Smooth muscle cell (in vitro differentiated cells): ENCODE data around the gene FAAP100. TPM values are rescaled to one million over a fixed set of nuclear protein-coding genes. Genes with fewer than 3 reads are reported as not detected.

Source experiments
- DNase-seq: peaks from one replicate; lab custom pipeline; 2025; ENCODE audit not compliant: unreplicated experiment; lab: John Stamatoyannopoulos, UW
- H2AFZ ChIP-seq: fragments of 200-600 bp; sonication (generic); 2 replicates; pipeline ENCODE4 v1.6.0; 2016; ENCODE audit warnings: antibody characterized with exemption, low read depth, mild to moderate bottlenecking
- H3F3A ChIP-seq: fragments of 200-600 bp; sonication (generic); 2 replicates; pipeline ENCODE4 v1.6.0; 2017; ENCODE audit warnings: antibody characterized with exemption, low read depth
- H3K27ac ChIP-seq: fragments of 200-600 bp; sonication (generic); 2 replicates; pipeline ENCODE4 v1.5.1; 2016; ENCODE audit warnings: low read depth, mild to moderate bottlenecking
- H3K27me3 ChIP-seq: fragments of 200-600 bp; sonication (generic); 2 replicates; pipeline ENCODE4 v1.6.1; 2016; ENCODE audit warnings: low read depth, mild to moderate bottlenecking
- H3K36me3 ChIP-seq: fragments of 200-600 bp; sonication (generic); 2 replicates; pipeline ENCODE4 v1.5.1; 2016; ENCODE audit warnings: low read depth
- H3K4me1 ChIP-seq: fragments of 200-600 bp; sonication (generic); 2 replicates; pipeline ENCODE4 v1.5.1; 2016; ENCODE audit warnings: low read depth
- H3K4me2 ChIP-seq: fragments of 200-600 bp; sonication (generic); 2 replicates; pipeline ENCODE4 v1.6.0; 2016; ENCODE audit warnings: mild to moderate bottlenecking
- H3K4me3 ChIP-seq: fragments of 200-600 bp; sonication (generic); 2 replicates; pipeline ENCODE4 v1.5.1; 2016; ENCODE audit warnings: mild to moderate bottlenecking
- H3K79me2 ChIP-seq: fragments of 200-600 bp; sonication (generic); 2 replicates; pipeline ENCODE4 v1.6.0; 2016; ENCODE audit warnings: low read depth, mild to moderate bottlenecking
- H3K9ac ChIP-seq: fragments of 200-600 bp; sonication (generic); 2 replicates; pipeline ENCODE4 v1.6.0; 2016; ENCODE audit warnings: low read depth
- H3K9me3 ChIP-seq: fragments of 200-600 bp; sonication (generic); replicated peaks from 2 replicates; pipeline ENCODE4 v1.5.1; 2016; ENCODE audit warnings: low read depth
- H4K20me1 ChIP-seq: fragments of 200-600 bp; sonication (generic); 2 replicates; pipeline ENCODE4 v1.6.0; 2016; ENCODE audit warnings: low read depth
- WGBS: methylation state at CpG from one replicate; pipeline ENCODE4 v1.1.7; 2016; ENCODE audit warnings: low lambda C conversion rate; 5-methylcytosine and 5-hydroxymethylcytosine counted together
- polyA plus RNA-seq: library from polyadenylated mRNA; unstranded; fragments of >200 nt; fragmentation: Nextera tagmentation; extraction: Ambion mirVana; gene quantifications from 2 replicates; pipeline ENCODE4 v1.2.1, GENCODE V29; 2016
- total RNA-seq: library from RNA; depleted of rRNA; stranded (reverse); fragments of >200 nt; gene quantifications from 2 replicates; pipeline ENCODE4 v1.2.3, GENCODE V29; 2014
- TF ChIP-seq, protein P1 (sequence below): fragments of 200-600 bp; sonication (generic); IDR thresholded peaks from 2 replicates; pipeline ENCODE4 v1.5.1; 2017; ENCODE audit warnings: borderline replicate concordance, mild to moderate bottlenecking, antibody characterized with exemption; ENCODE audit not compliant: insufficient read depth, poor library complexity, severe bottlenecking

FAAP100 gene
- total and polyA plus RNA-seq, 2 experiments from 2014 or later, result 17.9 to 28.5 TPM

DNA sequence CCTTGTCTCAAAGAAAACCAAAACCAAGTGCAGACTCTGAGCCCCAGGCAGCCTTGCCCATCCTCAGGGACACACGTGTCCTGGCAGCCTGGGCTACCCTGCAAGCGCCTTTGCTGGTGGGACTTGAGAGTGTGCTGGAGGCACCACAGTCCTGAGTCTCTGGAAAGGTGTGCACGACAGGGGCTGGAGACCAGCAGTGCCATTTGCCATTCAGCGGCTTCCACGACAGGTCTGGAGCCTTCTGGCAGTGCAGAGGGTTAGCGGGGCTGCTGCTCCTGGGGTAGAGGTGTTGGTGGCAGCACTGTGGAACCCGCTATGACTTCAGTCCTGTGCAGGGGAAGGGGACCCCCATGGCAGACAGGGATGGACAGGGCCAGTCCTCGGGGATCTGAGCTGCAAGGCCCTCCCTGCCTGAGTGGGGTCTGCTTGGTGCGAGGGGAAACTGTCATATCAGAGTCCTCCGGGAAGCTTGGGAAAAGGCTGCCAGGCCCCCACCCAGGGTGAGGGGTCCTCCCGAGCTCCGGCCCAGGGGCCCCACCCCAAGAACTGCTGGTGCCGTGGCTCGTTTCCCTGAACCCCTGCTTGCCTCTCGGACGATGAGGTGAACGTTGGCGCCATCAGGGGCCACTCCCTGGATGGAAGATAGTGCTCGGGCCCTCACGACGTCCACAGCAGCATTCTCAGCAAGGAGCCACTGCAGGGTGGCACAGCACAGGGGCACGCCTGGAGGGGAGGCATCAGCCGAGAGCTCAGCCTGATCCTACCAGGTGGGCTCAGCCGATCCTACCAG lies 6.8 kb downstream of the FAAP100 start:
- peaks cover 5% of the 10 kb centered on the region for H4K20me1 ChIP-seq
- H2AFZ ChIP-seq, result no peak overlapping the region
- WGBS, result 94% methylated on average over 20 of the region's 24 CpGs
- no peak overlapping the region for H3K4me2 ChIP-seq
- no peaks in the 10 kb centered on the region for H3K36me3 ChIP-seq
- TF ChIP-seq, protein P1, sequence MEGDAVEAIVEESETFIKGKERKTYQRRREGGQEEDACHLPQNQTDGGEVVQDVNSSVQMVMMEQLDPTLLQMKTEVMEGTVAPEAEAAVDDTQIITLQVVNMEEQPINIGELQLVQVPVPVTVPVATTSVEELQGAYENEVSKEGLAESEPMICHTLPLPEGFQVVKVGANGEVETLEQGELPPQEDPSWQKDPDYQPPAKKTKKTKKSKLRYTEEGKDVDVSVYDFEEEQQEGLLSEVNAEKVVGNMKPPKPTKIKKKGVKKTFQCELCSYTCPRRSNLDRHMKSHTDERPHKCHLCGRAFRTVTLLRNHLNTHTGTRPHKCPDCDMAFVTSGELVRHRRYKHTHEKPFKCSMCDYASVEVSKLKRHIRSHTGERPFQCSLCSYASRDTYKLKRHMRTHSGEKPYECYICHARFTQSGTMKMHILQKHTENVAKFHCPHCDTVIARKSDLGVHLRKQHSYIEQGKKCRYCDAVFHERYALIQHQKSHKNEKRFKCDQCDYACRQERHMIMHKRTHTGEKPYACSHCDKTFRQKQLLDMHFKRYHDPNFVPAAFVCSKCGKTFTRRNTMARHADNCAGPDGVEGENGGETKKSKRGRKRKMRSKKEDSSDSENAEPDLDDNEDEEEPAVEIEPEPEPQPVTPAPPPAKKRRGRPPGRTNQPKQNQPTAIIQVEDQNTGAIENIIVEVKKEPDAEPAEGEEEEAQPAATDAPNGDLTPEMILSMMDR, result no peak
- H3K9me3 ChIP-seq, result no peaks in the 10 kb centered on the region
- no peak overlapping the region for H3K9ac ChIP-seq
- DNase-seq, result no peak
- H3K27ac ChIP-seq, result no peak overlapping the region
- H3F3A ChIP-seq, result no peaks in the 10 kb centered on the region
- peaks cover 6% of the 10 kb centered on the region for H3K79me2 ChIP-seq
- H3K27me3 ChIP-seq, result no peaks in the 10 kb centered on the region
- no peaks in the 10 kb centered on the region for H3K4me1 ChIP-seq
- H3K4me3 ChIP-seq, result no peak overlapping the region

DNA sequence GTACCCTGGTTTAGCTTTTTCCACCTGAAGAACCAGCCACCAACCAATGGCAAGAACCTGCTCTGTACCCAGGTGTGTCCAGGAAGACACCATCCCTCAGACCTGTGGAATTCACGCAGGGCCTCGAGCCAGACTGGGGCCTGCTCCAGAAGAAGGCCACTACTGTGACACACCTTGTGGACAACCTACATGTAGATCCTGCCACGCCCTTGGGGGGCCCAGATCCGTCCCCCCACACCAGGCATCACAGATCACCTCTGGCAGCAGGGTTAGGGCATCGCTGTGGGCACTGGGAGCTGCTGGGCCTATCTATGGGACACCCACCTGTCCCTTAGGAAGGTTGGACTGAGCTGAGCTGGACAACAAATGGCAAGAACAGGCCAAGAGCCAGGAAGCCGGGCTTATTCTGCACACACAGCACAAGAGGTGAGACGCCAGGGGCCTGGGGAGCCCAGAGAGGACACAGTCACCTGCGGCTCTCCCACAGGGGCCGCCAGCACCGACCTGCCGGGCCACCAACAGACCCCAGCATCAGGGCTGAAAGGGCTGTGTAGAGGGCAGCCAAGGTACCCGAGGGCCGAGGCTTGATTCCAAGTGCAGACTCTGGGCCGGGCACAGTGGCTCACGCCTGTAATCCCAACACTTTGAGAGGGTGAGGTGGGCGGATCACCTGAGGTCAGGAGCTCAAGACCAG lies 7.7 kb downstream of the FAAP100 start:
- H3K79me2 ChIP-seq, result peaks cover 1% of the 10 kb centered on the region
- WGBS, result 93% methylated on average over 16 of the region's 16 CpGs
- no peaks in the 10 kb centered on the region for H3K27me3 ChIP-seq
- no peak for DNase-seq
- no peak overlapping the region for H3K4me2 ChIP-seq
- H3K9ac ChIP-seq, result no peak overlapping the region
- no peak overlapping the region for H3K27ac ChIP-seq
- no peaks in the 10 kb centered on the region for H3F3A ChIP-seq
- no peak overlapping the region for H3K4me3 ChIP-seq
- H3K4me1 ChIP-seq, result no peaks in the 10 kb centered on the region
- no peak overlapping the region for H2AFZ ChIP-seq
- H3K9me3 ChIP-seq, result no peaks in the 10 kb centered on the region
- no peaks in the 10 kb centered on the region for H3K36me3 ChIP-seq
- H4K20me1 ChIP-seq, result peaks cover 3% of the 10 kb centered on the region
- TF ChIP-seq, protein P1, result no peak

DNA sequence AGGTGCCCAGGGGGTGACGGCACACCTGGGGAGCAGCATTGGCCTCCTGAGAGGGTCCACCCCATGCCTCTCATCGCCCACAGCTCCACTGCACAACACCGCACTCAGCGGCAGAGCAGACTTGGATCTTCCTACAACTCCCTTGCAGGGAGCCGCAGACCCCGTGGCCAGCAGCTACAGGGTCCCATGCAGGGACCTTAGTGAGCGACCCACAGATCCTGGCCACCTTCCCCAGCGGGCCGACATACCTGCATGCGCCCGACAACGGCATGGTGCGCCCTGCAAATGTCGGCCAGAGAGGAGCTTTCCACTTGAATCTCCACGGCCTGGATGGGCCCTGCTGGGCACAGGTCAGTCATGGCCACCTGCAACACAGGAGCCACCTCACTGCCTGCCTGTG lies 8.4 kb downstream of the FAAP100 start:
- TF ChIP-seq, protein P1, result no peak
- 98% methylated on average over 15 of the region's 15 CpGs for WGBS
- no peak overlapping the region for H3K4me2 ChIP-seq

More for the DNA sequence above, 8.4 kb downstream of the FAAP100 start:
- H3K4me1 ChIP-seq, result no peaks in the 10 kb centered on the region
- DNase-seq, result no peak
- no peak overlapping the region for H3K27ac ChIP-seq
- H3K4me3 ChIP-seq, result no peak overlapping the region
- no peak overlapping the region for H2AFZ ChIP-seq
- no peak overlapping the region for H3K9ac ChIP-seq
- H3K79me2 ChIP-seq, result no peaks in the 10 kb centered on the region
- no peaks in the 10 kb centered on the region for H3K36me3 ChIP-seq
- peaks cover 1% of the 10 kb centered on the region for H4K20me1 ChIP-seq
- H3F3A ChIP-seq, result no peaks in the 10 kb centered on the region
- no peaks in the 10 kb centered on the region for H3K9me3 ChIP-seq
- H3K27me3 ChIP-seq, result no peaks in the 10 kb centered on the region
